ENCODE data around the gene SCN7A.

Gene SCN7A

DNA sequence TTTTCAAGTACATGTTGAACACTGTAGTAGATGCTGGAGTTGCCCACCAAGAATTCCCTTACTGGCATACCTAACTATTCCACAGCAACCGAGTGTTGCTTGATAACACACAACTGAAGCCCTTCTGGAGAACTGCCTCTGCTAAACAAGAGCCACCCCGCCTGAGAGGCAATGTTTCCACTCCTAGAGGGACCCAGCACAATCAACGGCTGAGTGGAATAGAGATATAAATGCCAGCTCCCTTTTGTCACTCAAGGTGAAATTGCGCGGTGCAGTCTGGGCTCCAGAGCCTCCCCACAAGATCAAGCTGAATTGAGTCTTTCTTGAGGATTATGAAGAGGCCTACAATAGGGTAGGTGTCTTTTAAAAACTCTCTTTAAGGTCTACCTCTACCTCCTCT, 69.2 kb downstream of the SCN7A start:
- no peak for DNase-seq (ENCODE audit: low read depth)
- H3K4me3 ChIP-seq (ENCODE audit: low read depth, low read length) = no peak overlapping the region
- TF ChIP-seq, protein P1, sequence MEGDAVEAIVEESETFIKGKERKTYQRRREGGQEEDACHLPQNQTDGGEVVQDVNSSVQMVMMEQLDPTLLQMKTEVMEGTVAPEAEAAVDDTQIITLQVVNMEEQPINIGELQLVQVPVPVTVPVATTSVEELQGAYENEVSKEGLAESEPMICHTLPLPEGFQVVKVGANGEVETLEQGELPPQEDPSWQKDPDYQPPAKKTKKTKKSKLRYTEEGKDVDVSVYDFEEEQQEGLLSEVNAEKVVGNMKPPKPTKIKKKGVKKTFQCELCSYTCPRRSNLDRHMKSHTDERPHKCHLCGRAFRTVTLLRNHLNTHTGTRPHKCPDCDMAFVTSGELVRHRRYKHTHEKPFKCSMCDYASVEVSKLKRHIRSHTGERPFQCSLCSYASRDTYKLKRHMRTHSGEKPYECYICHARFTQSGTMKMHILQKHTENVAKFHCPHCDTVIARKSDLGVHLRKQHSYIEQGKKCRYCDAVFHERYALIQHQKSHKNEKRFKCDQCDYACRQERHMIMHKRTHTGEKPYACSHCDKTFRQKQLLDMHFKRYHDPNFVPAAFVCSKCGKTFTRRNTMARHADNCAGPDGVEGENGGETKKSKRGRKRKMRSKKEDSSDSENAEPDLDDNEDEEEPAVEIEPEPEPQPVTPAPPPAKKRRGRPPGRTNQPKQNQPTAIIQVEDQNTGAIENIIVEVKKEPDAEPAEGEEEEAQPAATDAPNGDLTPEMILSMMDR (IDR thresholded peaks at IDR 0.05; ENCODE audit: control insufficient read depth, extremely low read depth, insufficient read depth) = no peak

DNA sequence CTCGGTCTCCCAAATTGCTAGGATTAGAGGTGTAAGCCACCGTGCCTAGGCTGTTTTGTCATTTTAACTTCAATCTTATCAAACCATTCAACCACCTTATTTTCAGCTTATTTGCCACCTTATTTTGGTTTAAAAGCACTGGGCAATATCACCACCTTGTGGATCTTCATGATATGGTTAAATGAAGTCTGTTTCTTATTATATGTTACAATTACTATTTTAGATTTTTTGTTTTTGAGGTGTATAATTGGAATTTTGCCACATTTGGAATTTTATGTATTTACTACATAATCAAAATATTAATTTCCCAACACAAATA, 74.5 kb downstream of the SCN7A start:
- DNase-seq (ENCODE audit: low read depth) = peak; percentile 3
- no peak overlapping the region for H3K4me3 ChIP-seq (ENCODE audit: low read depth, low read length)
- TF ChIP-seq, protein P1 (IDR thresholded peaks at IDR 0.05; ENCODE audit: control insufficient read depth, extremely low read depth, insufficient read depth) = peak; percentile 36

DNA sequence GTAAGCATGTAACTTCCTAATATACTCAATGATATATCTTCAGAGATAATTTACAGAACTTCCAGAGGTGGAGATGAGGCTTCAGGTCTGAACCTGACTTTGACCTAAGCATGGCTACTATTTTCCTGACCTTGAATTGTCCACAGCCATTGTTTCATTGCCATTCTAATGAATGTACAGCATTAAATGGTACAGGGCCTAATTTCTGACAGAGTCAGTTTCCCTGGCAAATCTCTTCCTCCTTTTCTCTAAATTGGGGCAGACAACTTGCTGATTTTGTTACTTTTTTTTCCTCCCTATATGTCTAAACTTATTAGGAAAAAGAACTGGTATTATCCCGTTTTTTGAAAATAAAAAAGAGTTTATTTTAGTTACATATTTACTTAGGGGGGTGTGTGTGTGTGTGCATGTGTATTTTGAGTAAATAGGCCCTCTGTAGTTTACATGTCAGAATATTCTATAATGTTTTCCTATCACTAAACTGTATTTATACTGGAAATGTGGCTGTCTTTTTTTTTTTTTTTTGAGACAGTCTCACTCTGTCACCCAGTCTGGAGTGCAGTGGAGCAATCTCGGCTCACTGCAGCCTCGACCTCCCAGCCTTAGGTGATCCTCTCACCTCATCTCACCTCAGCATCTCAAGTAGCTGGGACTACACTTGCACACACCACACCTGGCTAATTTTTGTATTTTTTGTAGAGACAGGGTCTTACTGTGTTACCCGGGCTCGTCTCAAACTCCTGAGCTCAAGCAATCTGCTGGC, 75.0 kb downstream of the SCN7A start:
- H3K4me3 ChIP-seq (ENCODE audit: low read depth, low read length) = no peak overlapping the region
- DNase-seq (ENCODE audit: low read depth) = no peak
- TF ChIP-seq, protein P1 (IDR thresholded peaks at IDR 0.05; ENCODE audit: control insufficient read depth, extremely low read depth, insufficient read depth) = no peak

DNA sequence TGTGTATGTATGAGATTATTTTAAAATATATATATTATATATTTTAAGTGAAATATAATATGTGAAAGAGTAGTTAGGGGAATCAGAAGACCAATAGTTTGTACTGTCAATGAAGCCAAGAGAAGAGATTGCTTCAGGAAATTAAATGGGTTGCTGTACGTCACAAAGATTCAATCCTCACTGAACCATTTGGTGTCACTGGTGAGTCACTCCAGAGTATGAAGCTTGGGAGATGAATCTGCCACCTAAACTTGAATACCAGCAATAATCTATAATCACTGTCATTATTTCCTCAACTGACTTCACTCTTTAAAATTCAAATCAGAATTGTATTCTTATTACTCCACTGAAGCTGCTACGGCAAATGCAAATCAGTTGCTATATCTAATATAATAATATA, 76.4 kb downstream of the SCN7A start:
- H3K4me3 ChIP-seq (ENCODE audit: low read depth, low read length) = no peak overlapping the region
- DNase-seq (ENCODE audit: low read depth) = peak; percentile 6
- TF ChIP-seq, protein P1 (IDR thresholded peaks at IDR 0.05; ENCODE audit: control insufficient read depth, extremely low read depth, insufficient read depth) = peak; percentile 54

DNA sequence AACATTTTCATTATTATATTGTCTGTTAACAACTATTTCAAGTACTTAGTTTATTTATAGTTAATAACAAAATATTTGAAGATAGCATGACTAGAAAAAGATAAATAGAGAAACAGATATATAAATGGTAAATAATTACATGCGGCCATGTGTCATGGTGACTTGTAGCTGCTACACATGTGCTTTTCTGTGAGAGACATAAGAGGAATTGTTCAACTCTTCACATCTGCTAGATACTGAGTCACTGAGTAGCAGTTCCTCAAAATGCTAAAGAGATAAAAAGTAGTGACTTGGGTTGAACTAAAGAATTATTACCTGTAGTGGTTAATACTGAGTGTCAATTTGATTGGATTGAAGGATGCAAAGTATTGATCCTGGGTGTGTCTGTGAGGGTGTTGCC, 80.8 kb downstream of the SCN7A start:
- no peak overlapping the region for H3K4me3 ChIP-seq (ENCODE audit: low read depth, low read length)
- no peak for DNase-seq (ENCODE audit: low read depth)
- TF ChIP-seq, protein P1 (IDR thresholded peaks at IDR 0.05; ENCODE audit: control insufficient read depth, extremely low read depth, insufficient read depth) = no peak

DNA sequence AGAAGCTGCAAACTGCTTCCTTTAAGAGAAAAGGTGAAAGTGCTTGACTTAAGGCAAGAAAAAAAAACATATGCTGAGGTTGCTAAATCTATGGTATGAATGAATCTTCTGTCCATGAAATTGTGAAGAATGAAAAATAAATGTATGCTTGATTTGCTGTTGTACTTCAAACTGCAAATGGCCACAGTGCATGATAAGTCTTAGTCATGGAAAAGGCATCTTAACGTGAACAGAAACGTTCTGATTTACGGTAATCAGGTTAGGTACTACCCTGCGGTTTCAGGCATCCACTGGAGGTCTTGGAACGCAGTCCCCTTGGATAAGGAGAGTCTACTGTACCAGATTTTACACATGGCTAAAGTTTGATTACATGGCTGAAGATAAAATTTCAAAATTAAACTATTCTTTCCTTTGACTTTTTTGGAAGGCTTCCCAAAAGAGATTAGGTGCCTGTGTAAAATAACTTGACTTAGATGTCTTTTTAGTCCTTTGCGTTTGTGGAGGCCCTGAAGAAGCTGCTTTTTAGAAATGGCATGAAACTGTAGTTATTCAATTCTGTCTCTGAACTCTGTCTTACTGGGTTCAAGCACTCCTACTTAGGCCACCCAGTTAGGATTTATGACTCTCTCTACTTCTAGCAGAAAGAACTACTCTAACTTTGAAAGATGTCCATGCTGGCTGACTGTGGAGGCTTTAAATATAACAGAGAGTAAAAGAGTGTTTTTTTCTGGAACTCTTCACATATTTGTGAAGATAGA, 82.4 kb downstream of the SCN7A start:
- DNase-seq (ENCODE audit: low read depth) = no peak
- H3K4me3 ChIP-seq (ENCODE audit: low read depth, low read length) = no peak overlapping the region
- TF ChIP-seq, protein P1 (IDR thresholded peaks at IDR 0.05; ENCODE audit: control insufficient read depth, extremely low read depth, insufficient read depth) = no peak
